Ovary (tissue), 3 donors: ENCODE data around the gene SLBP.

ENCODE experiments used
- CTCF ChIP-seq, 3 donors: fragments of 450-650 bp in 2 of 3; fragments of 200-600 bp in 1 of 3; IDR thresholded peaks; one replicate each; pipeline versions ENCODE4 v1.5.1 to v1.8.0; 2016 to 2022; ENCODE audit warnings: antibody characterized with exemption in 3 of 3, mild to moderate bottlenecking in 1 of 3
- POLR2A ChIP-seq: fragments of 450-650 bp; IDR thresholded peaks from one replicate; pipeline ENCODE4 v1.6.1; 2017; ENCODE audit warnings: antibody characterized with exemption, mild to moderate bottlenecking, moderate library complexity
- donor health status: DM: no; HTN: no; CAD: no.

DNA sequence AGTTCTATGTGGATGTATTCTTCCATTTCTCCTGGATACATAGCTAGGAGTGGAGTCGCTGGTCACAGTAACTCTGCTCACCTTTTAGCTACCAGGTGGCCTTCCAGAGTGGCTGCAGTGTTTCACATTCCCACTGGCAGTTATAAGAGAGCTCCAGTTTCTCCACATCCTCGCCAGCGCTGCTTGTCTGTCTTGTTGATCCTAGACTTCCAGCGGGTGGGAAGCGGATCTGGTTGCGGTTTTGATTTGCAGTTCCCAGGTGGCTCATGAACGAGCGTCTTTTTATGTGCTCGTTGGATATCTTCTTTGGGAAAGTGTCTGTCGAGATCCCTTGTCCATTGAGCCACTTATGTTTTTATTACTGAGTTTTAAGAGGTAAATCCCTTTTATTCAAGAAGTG, 20.8 kb upstream of the SLBP start:
- TF ChIP-seq CTCF (IDR thresholded peaks at IDR 0.05) (no peak), POLR2A (no peak)
